ENCODE data around the gene LTBP1.
"Not testable (repeated sequence)": the region's sequence is repeated elsewhere in the genome, so short reads cannot be mapped to it uniquely, and the experiment has no call there.

LTBP1 gene

DNA sequence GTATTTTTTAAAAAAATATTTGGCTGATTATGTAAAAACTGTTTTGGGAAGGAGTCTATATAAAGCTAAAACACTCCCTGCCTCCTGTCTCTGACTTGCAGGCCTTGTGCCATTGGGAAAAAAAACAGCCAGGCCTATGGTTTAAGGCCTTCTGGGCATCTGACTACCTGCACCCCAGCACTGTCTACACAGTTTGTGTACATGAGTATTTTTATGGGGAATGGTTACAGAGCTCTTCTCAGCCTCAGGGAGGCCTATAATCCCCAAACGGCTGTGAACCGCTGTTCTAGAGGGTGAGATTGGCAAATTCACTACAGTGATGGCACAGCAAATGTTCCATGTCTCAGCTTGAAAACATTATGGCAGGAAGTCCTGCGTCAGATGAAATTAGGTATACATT is 96.1 kb downstream of the LTBP1 start:
- no peak overlapping the region for H3K4me3 ChIP-seq (ENCODE audit: low read depth, low read length)
- ChIA-PET CTCF (interaction anchor here (0.7 to 2.8 kb wide), 3 partner anchors 9 to 228 kb away, joined by 4 to 18 read pairs (median 5); no protein-coding TSS in a partner anchor), POLR2A (no interaction called here)
- TF ChIP-seq, protein P1, sequence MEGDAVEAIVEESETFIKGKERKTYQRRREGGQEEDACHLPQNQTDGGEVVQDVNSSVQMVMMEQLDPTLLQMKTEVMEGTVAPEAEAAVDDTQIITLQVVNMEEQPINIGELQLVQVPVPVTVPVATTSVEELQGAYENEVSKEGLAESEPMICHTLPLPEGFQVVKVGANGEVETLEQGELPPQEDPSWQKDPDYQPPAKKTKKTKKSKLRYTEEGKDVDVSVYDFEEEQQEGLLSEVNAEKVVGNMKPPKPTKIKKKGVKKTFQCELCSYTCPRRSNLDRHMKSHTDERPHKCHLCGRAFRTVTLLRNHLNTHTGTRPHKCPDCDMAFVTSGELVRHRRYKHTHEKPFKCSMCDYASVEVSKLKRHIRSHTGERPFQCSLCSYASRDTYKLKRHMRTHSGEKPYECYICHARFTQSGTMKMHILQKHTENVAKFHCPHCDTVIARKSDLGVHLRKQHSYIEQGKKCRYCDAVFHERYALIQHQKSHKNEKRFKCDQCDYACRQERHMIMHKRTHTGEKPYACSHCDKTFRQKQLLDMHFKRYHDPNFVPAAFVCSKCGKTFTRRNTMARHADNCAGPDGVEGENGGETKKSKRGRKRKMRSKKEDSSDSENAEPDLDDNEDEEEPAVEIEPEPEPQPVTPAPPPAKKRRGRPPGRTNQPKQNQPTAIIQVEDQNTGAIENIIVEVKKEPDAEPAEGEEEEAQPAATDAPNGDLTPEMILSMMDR (IDR thresholded peaks at IDR 0.05; ENCODE audit: insufficient read depth, low read length, missing control alignments) = no peak
- no peak for DNase-seq (ENCODE audit: low read depth, low spot score)

DNA sequence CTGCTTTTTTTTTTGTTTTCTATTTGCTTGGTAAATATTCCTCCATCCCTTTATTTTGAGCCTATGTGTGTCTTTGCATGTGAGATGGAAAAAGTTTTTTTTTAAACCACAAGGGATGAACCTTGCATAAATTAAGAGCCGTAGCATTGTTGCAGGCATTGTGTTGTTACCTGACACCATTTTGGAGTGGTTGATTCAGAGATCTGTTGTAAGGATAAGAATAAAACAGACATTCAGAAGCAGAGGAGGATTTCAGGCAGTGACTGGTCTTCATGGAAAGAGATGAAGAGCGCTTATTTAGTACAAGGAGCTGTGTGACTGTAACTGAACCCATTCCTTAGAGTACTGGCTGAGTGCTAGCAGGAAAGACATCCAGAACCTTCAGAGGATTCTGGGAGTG is 101.2 kb downstream of the LTBP1 start:
- DNase-seq (ENCODE audit: low read depth, low spot score) = no peak
- TF ChIP-seq, protein P1 (IDR thresholded peaks at IDR 0.05; ENCODE audit: insufficient read depth, low read length, missing control alignments) = no peak
- POLR2A ChIA-PET = no interaction called here
- H3K4me3 ChIP-seq (ENCODE audit: low read depth, low read length) = no peak overlapping the region
- CTCF ChIA-PET = no interaction called here

DNA sequence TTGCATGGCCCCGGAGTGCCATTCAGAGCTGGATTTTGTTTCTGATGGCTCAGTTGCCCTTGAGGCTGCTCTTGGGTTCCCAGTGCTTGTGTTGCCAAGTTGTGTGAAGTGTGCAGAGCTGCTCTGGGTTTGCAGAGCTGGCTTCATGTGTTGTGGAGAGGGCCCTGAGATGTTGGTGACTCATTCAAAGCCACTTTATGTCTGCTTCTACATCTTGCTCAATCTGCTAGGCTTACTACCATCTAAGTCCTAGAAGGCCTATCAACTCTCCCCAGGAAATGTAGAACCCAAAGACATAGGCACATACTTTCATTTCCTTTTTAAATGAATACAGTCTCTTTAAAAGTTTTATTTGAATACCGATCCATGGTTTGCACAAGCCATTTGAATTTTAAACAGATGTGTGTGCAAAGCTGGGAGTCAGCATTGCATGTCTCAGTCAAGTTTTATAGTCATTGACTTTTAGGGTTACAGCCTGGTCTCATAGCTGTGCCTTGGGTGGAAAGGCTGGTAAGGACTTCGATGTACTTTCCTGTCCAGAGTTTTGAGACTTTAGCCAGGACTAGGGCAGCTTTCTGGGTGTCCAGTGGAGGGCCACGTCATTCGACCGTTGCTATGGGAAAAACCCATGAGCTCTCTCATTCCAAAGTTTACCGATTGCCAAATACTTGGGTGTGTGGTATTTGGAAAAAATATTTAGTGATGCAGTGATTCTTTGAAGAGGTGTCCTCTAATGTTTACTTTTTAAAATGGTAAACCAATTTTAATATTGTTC is 105.0 kb downstream of the LTBP1 start:
- ChIA-PET POLR2A (no interaction called here), CTCF (interaction anchor here (0.8 to 1.6 kb wide), 3 partner anchors 9 to 19 kb away, joined by 3 to 5 read pairs (median 3); no protein-coding TSS in a partner anchor)
- no peak overlapping the region for H3K4me3 ChIP-seq (ENCODE audit: low read depth, low read length)
- TF ChIP-seq, protein P1 (IDR thresholded peaks at IDR 0.05; ENCODE audit: insufficient read depth, low read length, missing control alignments) = no peak
- DNase-seq (ENCODE audit: low read depth, low spot score) = no peak

DNA sequence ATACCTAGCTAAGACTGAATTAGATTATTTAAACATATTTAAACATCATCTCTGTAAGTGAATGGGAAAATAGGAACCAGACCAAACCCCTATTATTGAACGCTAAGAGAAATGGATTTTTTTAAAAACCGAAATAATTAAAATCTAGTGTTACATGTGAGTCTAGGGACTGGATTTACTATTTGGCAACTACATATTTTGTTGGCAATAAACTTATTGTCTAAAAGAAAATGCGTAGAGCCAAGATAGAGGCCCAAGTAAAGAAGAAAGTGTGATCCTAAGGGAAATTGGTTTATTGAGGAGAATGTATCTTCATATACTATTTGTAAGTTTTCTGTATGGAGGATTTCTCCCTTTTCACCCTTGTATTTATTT is 105.6 kb downstream of the LTBP1 start:
- ChIA-PET CTCF (interaction anchor here (0.8 to 1.6 kb wide), 2 partner anchors 9 to 18 kb away, joined by 3 to 5 read pairs; no protein-coding TSS in a partner anchor), POLR2A (no interaction called here)
- DNase-seq (ENCODE audit: low read depth, low spot score) = no peak
- TF ChIP-seq, protein P1 (IDR thresholded peaks at IDR 0.05; ENCODE audit: insufficient read depth, low read length, missing control alignments) = no peak
- H3K4me3 ChIP-seq (ENCODE audit: low read depth, low read length) = no peak overlapping the region

DNA sequence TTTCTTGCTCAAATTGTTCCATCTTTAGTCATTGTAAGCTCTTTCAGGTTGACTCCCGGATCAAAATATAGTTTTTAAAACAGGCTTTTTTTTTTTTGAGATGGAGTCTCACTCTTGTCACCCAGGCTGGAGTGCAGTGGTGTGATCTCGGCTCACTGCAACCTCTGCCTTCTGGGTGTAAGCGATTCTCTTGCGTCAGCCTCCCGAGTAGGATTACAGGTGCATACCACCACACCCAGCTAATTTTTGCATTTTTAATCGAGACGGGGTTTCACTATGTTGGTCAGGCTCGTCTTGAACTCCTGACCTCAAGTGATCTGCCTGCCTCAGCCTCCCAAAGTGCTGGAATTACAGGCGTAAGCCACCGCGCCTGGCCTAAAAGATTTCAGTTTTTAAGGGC is 106.0 kb downstream of the LTBP1 start:
- DNase-seq (ENCODE audit: low read depth, low spot score); CTCF ChIA-PET; POLR2A ChIA-PET; H3K4me3 ChIP-seq (ENCODE audit: low read depth, low read length): not testable (repeated sequence)

DNA sequence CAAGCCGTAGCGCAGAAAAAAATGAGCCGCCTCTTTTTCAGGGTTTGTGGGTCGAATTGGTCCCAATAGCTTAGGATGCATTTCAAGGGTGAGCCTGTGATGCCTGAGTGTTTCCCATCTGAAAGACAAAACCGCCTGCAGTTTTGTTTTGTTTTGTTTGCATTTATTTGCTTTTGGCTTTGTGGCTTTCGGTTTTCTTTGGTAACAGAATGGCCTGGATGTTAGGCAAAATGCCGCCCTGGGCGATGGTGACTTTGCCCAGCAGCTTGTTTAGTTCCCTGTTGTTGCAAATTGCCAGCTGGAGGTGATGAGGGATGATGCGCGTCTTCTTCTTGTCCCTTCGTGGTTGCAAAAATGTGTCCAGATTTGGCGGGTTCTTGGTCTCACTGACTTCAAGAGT is 109.4 kb downstream of the LTBP1 start:
- TF ChIP-seq, protein P1 (IDR thresholded peaks at IDR 0.05; ENCODE audit: insufficient read depth, low read length, missing control alignments) = no peak
- H3K4me3 ChIP-seq (ENCODE audit: low read depth, low read length) = no peak overlapping the region
- CTCF ChIA-PET = no interaction called here
- POLR2A ChIA-PET = no interaction called here
- DNase-seq (ENCODE audit: low read depth, low spot score) = no peak

DNA sequence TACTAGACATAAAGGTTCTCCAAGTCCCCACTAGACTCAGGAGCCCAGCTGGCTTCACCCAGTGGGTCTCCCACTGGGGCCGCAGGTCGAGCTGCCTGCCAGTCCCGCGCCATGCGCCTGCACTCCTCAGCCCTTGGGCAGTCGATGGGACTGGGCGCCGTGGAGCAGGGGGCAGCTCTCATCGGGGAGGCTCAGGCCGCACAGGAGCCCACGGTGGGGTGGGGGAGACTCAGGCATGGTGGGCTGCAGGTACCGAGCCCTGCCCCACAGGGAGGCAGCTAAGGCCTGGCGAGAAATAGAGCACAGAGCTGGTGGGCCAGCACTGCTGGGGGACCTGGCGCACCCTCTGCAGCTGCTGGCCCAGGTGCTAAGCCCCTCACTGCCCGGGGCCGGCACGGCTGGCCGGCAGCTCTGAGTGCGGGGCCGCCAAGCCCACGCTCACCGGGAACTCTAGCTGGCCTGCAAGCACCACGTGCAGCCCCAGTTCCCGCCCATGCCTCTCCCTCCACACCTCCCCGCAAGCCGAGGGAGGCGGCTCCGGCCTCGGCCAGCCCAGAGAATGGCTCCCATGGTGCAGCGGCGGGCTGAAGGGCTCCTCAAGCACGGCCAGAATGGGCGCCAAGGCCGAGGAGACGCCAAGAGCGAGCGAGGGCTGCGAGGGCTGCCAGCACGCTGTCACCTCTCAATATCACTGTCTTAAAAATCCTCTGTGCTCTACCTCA is 110.7 kb downstream of the LTBP1 start:
- not testable (repeated sequence) for DNase-seq (ENCODE audit: low read depth, low spot score); H3K4me3 ChIP-seq (ENCODE audit: low read depth, low read length)
- ChIA-PET CTCF (interaction anchor here (2.6 kb wide), 1 partner anchor 23 kb away, joined by 12 read pairs; no protein-coding TSS in a partner anchor), POLR2A (interaction anchor here (0.7 kb wide), 1 partner anchor 13 kb away, joined by 3 read pairs; no protein-coding TSS in a partner anchor)
